ENCODE measurements around the gene DLGAP4. TPM values are rescaled to one million over a fixed set of nuclear protein-coding genes. Genes with fewer than 3 reads are reported as not detected.
A peak's percentile ranks its signal among the peaks of the same experiment; 100 is the strongest.

Gene DLGAP4
- total RNA-seq, 2 donors from 2014 or later: 30.6 to 38.3 TPM

GRCh38 chr20:36478137-36478905 lies 172.2 kb downstream of the DLGAP4 start:
- peaks cover 33% of the 10 kb centered on the region for H3K4me1 Mint-ChIP-seq (ENCODE audit: low read depth)
- no peak overlapping the region for H3K27ac Mint-ChIP-seq
- H3K27me3 Mint-ChIP-seq (ENCODE audit: low read depth): no peaks in the 10 kb centered on the region
- no peak overlapping the region for H3K4me3 Mint-ChIP-seq
- DNase-seq (no peak), ATAC-seq (replicated peaks in 1 of 2) (no peak)
- no peaks in the 10 kb centered on the region for H3K9me3 Mint-ChIP-seq
- no peaks in the 10 kb centered on the region for H3K36me3 Mint-ChIP-seq (ENCODE audit: insufficient read depth in 2 of 2)

- no peaks in the 10 kb centered on the region for H3K36me3 Mint-ChIP-seq (ENCODE audit: insufficient read depth in 2 of 2)
- ATAC-seq (replicated peaks in 1 of 2): no peak
- H3K27ac Mint-ChIP-seq: no peak overlapping the region
- DNase-seq: no peak
- H3K4me1 Mint-ChIP-seq (ENCODE audit: low read depth): peaks cover 23% of the 10 kb centered on the region
- H3K9me3 Mint-ChIP-seq: no peaks in the 10 kb centered on the region
- no peak overlapping the region for H3K4me3 Mint-ChIP-seq
- no peaks in the 10 kb centered on the region for H3K27me3 Mint-ChIP-seq (ENCODE audit: low read depth)
Observed at GRCh38 chr20:36479938-36480337, 173.8 kb downstream of the DLGAP4 start.

- Mint-ChIP-seq H3K4me1 (ENCODE audit: low read depth) (peaks cover 23% of the 10 kb centered on the region), H3K27me3 (ENCODE audit: low read depth) (no peaks in the 10 kb centered on the region), H3K27ac (no peak overlapping the region), H3K36me3 (ENCODE audit: insufficient read depth in 2 of 2) (no peaks in the 10 kb centered on the region), H3K9me3 (no peaks in the 10 kb centered on the region), H3K4me3 (no peak overlapping the region)
- DNase-seq: no peak
- ATAC-seq (replicated peaks in 1 of 2): no peak
Observed at GRCh38 chr20:36480456-36481048, 174.4 kb downstream of the DLGAP4 start.

DNA sequence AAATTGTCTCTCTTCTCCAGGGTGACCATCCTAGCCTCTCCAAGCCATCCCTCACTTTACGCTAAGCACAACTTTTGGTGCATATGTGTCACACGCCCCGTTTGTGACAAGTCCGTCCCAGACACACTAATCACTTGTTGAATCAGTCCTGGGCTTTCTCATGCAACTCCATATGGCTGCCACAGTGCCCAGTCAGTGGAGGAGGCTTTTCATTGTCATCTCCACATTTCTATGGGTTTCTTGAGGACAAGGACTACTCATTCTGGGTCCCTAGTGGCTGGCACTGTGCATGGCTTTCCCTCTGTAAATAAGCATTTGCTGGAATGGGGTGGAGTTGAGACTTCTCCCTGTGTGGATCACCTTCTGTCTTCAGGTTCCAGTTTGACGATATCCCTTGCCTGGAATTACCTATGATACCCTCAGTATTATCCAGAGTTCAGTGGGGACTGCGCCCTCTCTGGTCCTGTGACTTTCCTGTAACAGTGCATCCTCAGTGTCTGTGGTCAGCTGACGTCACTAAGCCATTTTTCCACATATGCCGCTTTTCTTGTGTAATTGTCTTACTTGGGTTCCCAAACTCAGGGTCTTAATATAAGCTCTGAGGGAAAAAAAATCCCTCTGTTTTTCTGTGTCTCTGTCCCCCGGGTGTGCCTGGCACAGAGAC lies 175.4 kb downstream of the DLGAP4 start:
- H3K27ac Mint-ChIP-seq: no peak overlapping the region
- no peaks in the 10 kb centered on the region for H3K9me3 Mint-ChIP-seq
- H3K4me1 Mint-ChIP-seq (ENCODE audit: low read depth): peaks cover 23% of the 10 kb centered on the region
- no peaks in the 10 kb centered on the region for H3K36me3 Mint-ChIP-seq (ENCODE audit: insufficient read depth in 2 of 2)
- no peak for ATAC-seq (replicated peaks in 1 of 2)
- no peak overlapping the region for H3K4me3 Mint-ChIP-seq
- no peaks in the 10 kb centered on the region for H3K27me3 Mint-ChIP-seq (ENCODE audit: low read depth)
- DNase-seq: no peak

- H3K27ac Mint-ChIP-seq: no peak overlapping the region
- H3K36me3 Mint-ChIP-seq (ENCODE audit: insufficient read depth in 2 of 2): no peaks in the 10 kb centered on the region
- peaks cover 23% of the 10 kb centered on the region for H3K4me1 Mint-ChIP-seq (ENCODE audit: low read depth)
- no peak overlapping the region for H3K4me3 Mint-ChIP-seq
- no peaks in the 10 kb centered on the region for H3K27me3 Mint-ChIP-seq (ENCODE audit: low read depth)
- DNase-seq (no peak), ATAC-seq (replicated peaks in 1 of 2) (no peak)
- no peaks in the 10 kb centered on the region for H3K9me3 Mint-ChIP-seq
Observed at GRCh38 chr20:36482044-36482473, 175.9 kb downstream of the DLGAP4 start.

GRCh38 chr20:36483209-36483918 lies 177.2 kb downstream of the DLGAP4 start:
- Mint-ChIP-seq H3K36me3 (ENCODE audit: insufficient read depth in 2 of 2) (no peaks in the 10 kb centered on the region), H3K4me3 (no peak overlapping the region), H3K27ac (no peak overlapping the region), H3K9me3 (no peaks in the 10 kb centered on the region), H3K27me3 (ENCODE audit: low read depth) (no peaks in the 10 kb centered on the region), H3K4me1 (ENCODE audit: low read depth) (peaks cover 15% of the 10 kb centered on the region)
- DNase-seq: no peak
- no peak for ATAC-seq (replicated peaks in 1 of 2)

DNA sequence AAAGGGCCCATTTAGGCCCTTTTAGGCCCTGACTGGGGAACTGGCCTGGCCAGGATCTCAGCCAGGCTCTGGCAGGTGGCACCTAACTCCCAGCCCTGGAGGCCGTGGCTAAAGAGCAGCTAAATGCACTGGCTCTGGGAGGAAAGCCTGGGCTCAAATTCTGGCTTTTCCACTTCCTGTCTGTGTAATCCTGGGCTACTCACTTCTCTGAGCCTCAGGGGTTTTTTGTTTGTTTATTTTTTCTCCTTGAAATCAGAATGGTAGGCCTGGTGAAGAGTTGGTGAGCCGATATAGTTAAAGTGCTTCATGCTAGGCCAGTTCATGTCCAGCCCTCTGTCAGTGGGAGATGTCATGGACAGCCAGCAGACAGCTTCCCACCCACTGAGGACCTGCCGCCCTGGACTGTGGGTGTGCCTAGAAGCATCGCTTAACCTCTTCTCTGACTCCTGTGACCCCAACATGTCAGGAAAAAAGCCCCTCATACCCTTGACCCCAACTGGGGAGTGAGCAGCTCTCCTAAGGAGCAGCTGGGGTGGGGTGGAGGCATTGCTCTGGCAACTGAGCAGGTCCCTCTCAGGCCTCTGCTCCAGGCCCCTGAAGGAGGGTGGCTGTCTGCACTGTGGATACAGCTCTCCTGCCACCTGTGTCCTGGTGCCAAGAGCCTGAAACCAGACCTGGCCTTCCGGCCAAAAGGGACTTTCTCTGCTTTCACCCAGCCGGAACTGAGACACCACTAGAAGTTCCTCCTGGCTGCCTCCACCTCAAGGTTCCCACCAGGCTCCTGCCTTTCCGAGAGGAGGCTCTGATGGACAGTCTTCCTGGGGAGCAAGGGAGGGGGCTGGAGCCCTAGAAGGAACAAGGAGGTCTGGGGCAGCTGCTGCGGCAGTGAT lies 178.0 kb downstream of the DLGAP4 start:
- H3K4me3 Mint-ChIP-seq: no peak overlapping the region
- no peaks in the 10 kb centered on the region for H3K27me3 Mint-ChIP-seq (ENCODE audit: low read depth)
- no peaks in the 10 kb centered on the region for H3K9me3 Mint-ChIP-seq
- H3K4me1 Mint-ChIP-seq (ENCODE audit: low read depth): peaks cover 15% of the 10 kb centered on the region
- no peak for ATAC-seq (replicated peaks in 1 of 2)
- no peaks in the 10 kb centered on the region for H3K36me3 Mint-ChIP-seq (ENCODE audit: insufficient read depth in 2 of 2)
- no peak for DNase-seq
- H3K27ac Mint-ChIP-seq: no peak overlapping the region

- no peaks in the 10 kb centered on the region for H3K27me3 Mint-ChIP-seq (ENCODE audit: low read depth)
- DNase-seq (no peak), ATAC-seq (replicated peaks in 1 of 2) (no peak)
- no peaks in the 10 kb centered on the region for H3K9me3 Mint-ChIP-seq
- peaks cover 15% of the 10 kb centered on the region for H3K4me1 Mint-ChIP-seq (ENCODE audit: low read depth)
- no peak overlapping the region for H3K4me3 Mint-ChIP-seq
- no peaks in the 10 kb centered on the region for H3K36me3 Mint-ChIP-seq (ENCODE audit: insufficient read depth in 2 of 2)
- no peak overlapping the region for H3K27ac Mint-ChIP-seq
Observed at GRCh38 chr20:36485286-36485685, 179.1 kb downstream of the DLGAP4 start.

DNA sequence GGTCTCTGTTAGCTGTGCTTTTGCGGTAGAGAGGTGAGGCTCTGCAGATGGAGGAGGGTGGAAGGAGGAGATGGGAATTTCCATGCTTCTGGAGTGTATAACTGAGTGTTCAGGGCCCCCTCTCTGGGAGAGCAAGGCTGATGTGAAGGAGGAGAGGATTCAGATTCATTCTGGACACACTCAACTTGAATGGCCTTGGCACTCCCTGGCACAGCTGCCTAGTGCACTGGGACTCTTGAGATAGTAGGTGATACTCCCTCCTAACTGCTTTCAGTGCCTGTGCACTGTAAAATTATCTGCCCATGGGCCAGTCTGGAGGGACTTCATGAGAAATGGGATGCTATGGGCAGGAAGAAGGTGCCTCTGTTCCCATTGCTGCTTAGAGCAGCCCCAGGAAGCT lies 180.9 kb downstream of the DLGAP4 start:
- no peak for DNase-seq
- Mint-ChIP-seq H3K4me1 (ENCODE audit: low read depth) (peaks cover 22% of the 10 kb centered on the region), H3K4me3 (no peak overlapping the region), H3K9me3 (no peaks in the 10 kb centered on the region), H3K36me3 (ENCODE audit: insufficient read depth in 2 of 2) (no peaks in the 10 kb centered on the region), H3K27me3 (ENCODE audit: low read depth) (no peaks in the 10 kb centered on the region), H3K27ac (no peak overlapping the region)
- ATAC-seq (replicated peaks in 1 of 2): no peak

DNA sequence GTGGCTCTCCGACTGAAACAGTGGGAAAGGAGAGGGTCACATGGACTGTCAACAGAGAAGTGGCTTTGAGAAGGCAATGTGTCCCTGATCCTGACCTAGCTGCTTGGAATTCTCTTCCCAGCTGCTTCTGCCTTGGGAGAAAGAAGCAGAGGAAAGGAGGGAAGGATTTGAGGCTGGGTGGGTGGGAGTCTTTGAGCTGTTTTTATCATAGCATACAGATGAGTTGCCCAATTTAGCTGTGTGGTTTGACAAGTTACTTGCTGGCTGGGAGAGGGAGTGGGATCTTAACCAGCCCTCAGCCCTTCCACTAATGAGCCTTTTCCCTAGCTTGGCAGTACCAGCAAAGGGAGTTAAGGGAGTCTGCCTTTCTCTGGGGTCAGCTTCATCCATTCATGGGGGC lies 184.1 kb downstream of the DLGAP4 start:
- H3K4me1 Mint-ChIP-seq (ENCODE audit: low read depth): peaks cover 34% of the 10 kb centered on the region
- H3K27ac Mint-ChIP-seq: no peak overlapping the region
- DNase-seq (no peak), ATAC-seq (replicated peaks in 1 of 2) (no peak)
- H3K27me3 Mint-ChIP-seq (ENCODE audit: low read depth): no peaks in the 10 kb centered on the region
- no peak overlapping the region for H3K4me3 Mint-ChIP-seq
- H3K9me3 Mint-ChIP-seq: no peaks in the 10 kb centered on the region
- H3K36me3 Mint-ChIP-seq (ENCODE audit: insufficient read depth in 2 of 2): no peaks in the 10 kb centered on the region

DNA sequence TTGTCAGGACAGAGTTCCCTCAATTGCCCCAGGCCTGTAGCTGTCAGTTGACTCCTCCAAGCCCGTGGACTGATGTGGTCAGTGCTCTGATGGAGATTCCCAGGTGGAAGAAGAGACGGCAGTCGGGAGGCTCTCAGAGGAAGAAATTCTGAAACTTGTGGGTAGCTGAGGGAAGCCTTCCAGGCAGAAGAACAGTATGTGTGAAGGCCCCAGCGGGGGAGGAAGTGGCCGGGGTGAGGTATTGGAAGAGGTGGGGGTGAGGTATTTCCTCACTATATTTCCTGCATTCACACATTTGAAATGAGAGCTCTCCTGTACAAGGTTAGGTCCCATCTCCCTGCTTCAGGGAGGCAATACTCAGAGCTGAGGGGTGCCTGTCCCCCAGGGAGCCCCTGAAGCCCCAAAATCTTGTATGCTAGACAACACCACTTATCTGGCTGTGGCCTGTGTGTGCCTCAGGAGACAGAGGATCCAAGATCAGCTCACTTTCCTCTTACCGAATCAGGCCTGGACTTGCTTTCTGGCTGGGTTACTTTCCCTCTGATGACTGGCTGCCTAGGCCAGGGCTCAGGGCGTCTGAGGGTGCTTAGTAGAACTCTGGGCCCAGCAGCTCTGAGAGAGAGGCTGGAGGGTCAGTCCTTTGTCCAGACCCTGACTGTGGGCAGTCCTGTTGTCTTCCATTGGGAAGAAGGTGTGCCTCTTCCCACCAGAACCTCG lies 185.9 kb downstream of the DLGAP4 start:
- no peaks in the 10 kb centered on the region for H3K36me3 Mint-ChIP-seq (ENCODE audit: insufficient read depth in 2 of 2)
- no peaks in the 10 kb centered on the region for H3K27me3 Mint-ChIP-seq (ENCODE audit: low read depth)
- no peaks in the 10 kb centered on the region for H3K9me3 Mint-ChIP-seq
- H3K27ac Mint-ChIP-seq: peak overlapping the region; percentile 79
- peaks cover 34% of the 10 kb centered on the region for H3K4me1 Mint-ChIP-seq (ENCODE audit: low read depth)
- H3K4me3 Mint-ChIP-seq: peak overlapping the region; percentile 13 to 61
- ATAC-seq (replicated peaks in 1 of 2) (peak; percentile 88 to 91), DNase-seq (peak; percentile 53 to 63)

Measured in activated T-cell treated with anti-CD3 and anti-CD28 coated beads, Interleukin-2, amount 50 U/mL, for 72 hours (primary cell).